Body of pancreas (tissue), 4 donors: Measurements from ENCODE around the gene DIS3L2.

Source experiments
- POLR2A ChIP-seq, 3 donors: fragments of 450-650 bp; IDR thresholded peaks; one replicate each; pipeline ENCODE4 v1.6.1; 2016; ENCODE audit warnings: antibody characterized with exemption in 3 of 3, mild to moderate bottlenecking in 2 of 3
- TF ChIP-seq, protein P1 (sequence below), 7 experiments: fragments of 450-650 bp in 4 of 7; fragments of 200-600 bp in 3 of 7; sonication (generic) in 3 of 7; IDR thresholded peaks; one replicate each; pipeline ENCODE4 v1.5.1; 2016 to 2019; ENCODE audit warnings: antibody characterized with exemption in 7 of 7

- no peak for TF ChIP-seq POLR2A (IDR thresholded peaks at IDR 0.05)
- TF ChIP-seq, protein P1, sequence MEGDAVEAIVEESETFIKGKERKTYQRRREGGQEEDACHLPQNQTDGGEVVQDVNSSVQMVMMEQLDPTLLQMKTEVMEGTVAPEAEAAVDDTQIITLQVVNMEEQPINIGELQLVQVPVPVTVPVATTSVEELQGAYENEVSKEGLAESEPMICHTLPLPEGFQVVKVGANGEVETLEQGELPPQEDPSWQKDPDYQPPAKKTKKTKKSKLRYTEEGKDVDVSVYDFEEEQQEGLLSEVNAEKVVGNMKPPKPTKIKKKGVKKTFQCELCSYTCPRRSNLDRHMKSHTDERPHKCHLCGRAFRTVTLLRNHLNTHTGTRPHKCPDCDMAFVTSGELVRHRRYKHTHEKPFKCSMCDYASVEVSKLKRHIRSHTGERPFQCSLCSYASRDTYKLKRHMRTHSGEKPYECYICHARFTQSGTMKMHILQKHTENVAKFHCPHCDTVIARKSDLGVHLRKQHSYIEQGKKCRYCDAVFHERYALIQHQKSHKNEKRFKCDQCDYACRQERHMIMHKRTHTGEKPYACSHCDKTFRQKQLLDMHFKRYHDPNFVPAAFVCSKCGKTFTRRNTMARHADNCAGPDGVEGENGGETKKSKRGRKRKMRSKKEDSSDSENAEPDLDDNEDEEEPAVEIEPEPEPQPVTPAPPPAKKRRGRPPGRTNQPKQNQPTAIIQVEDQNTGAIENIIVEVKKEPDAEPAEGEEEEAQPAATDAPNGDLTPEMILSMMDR (IDR thresholded peaks at IDR 0.05): no peak
Observed at GRCh38 chr2:232076736-232077135, 115.2 kb downstream of the DIS3L2 start.
